Measurements from ENCODE around the gene CIT.

CIT gene

GRCh38 chr12:119802472-119802871 is 74.6 kb downstream of the CIT start:
- no peak overlapping the region for H3K4me3 ChIP-seq (ENCODE audit: low read length, poor library complexity, severe bottlenecking)
- peaks cover 37% of the 10 kb centered on the region for H3K79me2 ChIP-seq (ENCODE audit: insufficient read depth, low read length)
- H3F3A ChIP-seq (ENCODE audit: low read depth) = no peaks in the 10 kb centered on the region
- H3K36me3 ChIP-seq (ENCODE audit: insufficient read depth, low read length) = peaks cover 83% of the 10 kb centered on the region
- no peak overlapping the region for H2AFZ ChIP-seq (ENCODE audit: low read length)
- peaks cover 6% of the 10 kb centered on the region; the same call in 1 of the 2 replicates for H3K9me3 ChIP-seq (ENCODE audit: insufficient read depth, low read depth, low read length)
- no peaks in the 10 kb centered on the region for H3K27me3 ChIP-seq (ENCODE audit: insufficient read depth, low read length, poor library complexity, severe bottlenecking)
- TF ChIP-seq EZH2phosphoT487 (IDR thresholded peaks at IDR 0.05; ENCODE audit: borderline replicate concordance) = no peak
- no peak for TF ChIP-seq CTCF (conservative IDR thresholded peaks at IDR 0.05; ENCODE audit: low read length)
- no peaks in the 10 kb centered on the region for H4K20me1 ChIP-seq (ENCODE audit: insufficient read depth, low read length, poor library complexity, severe bottlenecking)
- no peak overlapping the region for H3K4me2 ChIP-seq (ENCODE audit: low read depth, low read length, poor library complexity, severe bottlenecking)
- no peaks in the 10 kb centered on the region for H3K9me2 ChIP-seq (replicated peaks; ENCODE audit: low read depth, low read length)
- H3K4me1 ChIP-seq (ENCODE audit: insufficient read depth, low read length, poor library complexity, severe bottlenecking) = no peaks in the 10 kb centered on the region
- no peak overlapping the region for H3K9ac ChIP-seq (ENCODE audit: low read depth, low read length, poor library complexity, severe bottlenecking)

- no peaks in the 10 kb centered on the region for H3K9me3 ChIP-seq (ENCODE audit: insufficient read depth, low read depth, low read length)
- no peaks in the 10 kb centered on the region for H3F3A ChIP-seq (ENCODE audit: low read depth)
- H4K20me1 ChIP-seq (ENCODE audit: insufficient read depth, low read length, poor library complexity, severe bottlenecking) = no peaks in the 10 kb centered on the region
- no peak overlapping the region for H3K9ac ChIP-seq (ENCODE audit: low read depth, low read length, poor library complexity, severe bottlenecking)
- H3K4me2 ChIP-seq (ENCODE audit: low read depth, low read length, poor library complexity, severe bottlenecking) = no peak overlapping the region
- H3K4me1 ChIP-seq (ENCODE audit: insufficient read depth, low read length, poor library complexity, severe bottlenecking) = no peaks in the 10 kb centered on the region
- no peak overlapping the region for H2AFZ ChIP-seq (ENCODE audit: low read length)
- no peaks in the 10 kb centered on the region for H3K27me3 ChIP-seq (ENCODE audit: insufficient read depth, low read length, poor library complexity, severe bottlenecking)
- peaks cover 91% of the 10 kb centered on the region for H3K36me3 ChIP-seq (ENCODE audit: insufficient read depth, low read length)
- peaks cover 7% of the 10 kb centered on the region for H3K79me2 ChIP-seq (ENCODE audit: insufficient read depth, low read length)
- TF ChIP-seq CTCF (conservative IDR thresholded peaks at IDR 0.05; ENCODE audit: low read length) = no peak
- no peak for TF ChIP-seq EZH2phosphoT487 (IDR thresholded peaks at IDR 0.05; ENCODE audit: borderline replicate concordance)
- no peaks in the 10 kb centered on the region for H3K9me2 ChIP-seq (replicated peaks; ENCODE audit: low read depth, low read length)
- no peak overlapping the region for H3K4me3 ChIP-seq (ENCODE audit: low read length, poor library complexity, severe bottlenecking)
Measured at GRCh38 chr12:119797090-119797489, 80.0 kb downstream of the CIT start.

GRCh38 chr12:119796292-119796691 is 80.8 kb downstream of the CIT start:
- no peak overlapping the region for H3K4me2 ChIP-seq (ENCODE audit: low read depth, low read length, poor library complexity, severe bottlenecking)
- H3K9ac ChIP-seq (ENCODE audit: low read depth, low read length, poor library complexity, severe bottlenecking) = no peak overlapping the region
- H3F3A ChIP-seq (ENCODE audit: low read depth) = no peaks in the 10 kb centered on the region
- H3K4me3 ChIP-seq (ENCODE audit: low read length, poor library complexity, severe bottlenecking) = no peak overlapping the region
- H3K4me1 ChIP-seq (ENCODE audit: insufficient read depth, low read length, poor library complexity, severe bottlenecking) = no peaks in the 10 kb centered on the region
- H3K9me3 ChIP-seq (ENCODE audit: insufficient read depth, low read depth, low read length) = no peaks in the 10 kb centered on the region
- no peak overlapping the region for H2AFZ ChIP-seq (ENCODE audit: low read length)
- peaks cover 89% of the 10 kb centered on the region for H3K36me3 ChIP-seq (ENCODE audit: insufficient read depth, low read length)
- H4K20me1 ChIP-seq (ENCODE audit: insufficient read depth, low read length, poor library complexity, severe bottlenecking) = no peaks in the 10 kb centered on the region
- no peaks in the 10 kb centered on the region for H3K9me2 ChIP-seq (replicated peaks; ENCODE audit: low read depth, low read length)
- no peaks in the 10 kb centered on the region for H3K27me3 ChIP-seq (ENCODE audit: insufficient read depth, low read length, poor library complexity, severe bottlenecking)
- H3K79me2 ChIP-seq (ENCODE audit: insufficient read depth, low read length) = peaks cover 3% of the 10 kb centered on the region; the same call in 1 of the 2 replicates
- no peak for TF ChIP-seq EZH2phosphoT487 (IDR thresholded peaks at IDR 0.05; ENCODE audit: borderline replicate concordance)
- no peak for TF ChIP-seq CTCF (conservative IDR thresholded peaks at IDR 0.05; ENCODE audit: low read length)
